Caco-2 (cell line): ENCODE measurements around the gene EYA3. TPM values are rescaled to one million over a fixed set of nuclear protein-coding genes. Genes with fewer than 3 reads are reported as not detected.
"Not testable (repeated sequence)": the region's sequence is repeated elsewhere in the genome, so short reads cannot be mapped to it uniquely, and the experiment has no call there.

Experiments
- BruUV-seq: library from RNA; stranded (reverse); fragments of 400-500 nt; replicated peaks from 2 replicates; lab custom pipeline; 2021; lab: Mats Ljungman, UMichigan
- CTCF ChIA-PET: fragments of 300-600 bp; sonication (Branson Sonifier 250); formaldehyde crosslinking; loops from one replicate; lab custom pipeline; 2022; ENCODE audit warnings: antibody characterized with exemption; lab: Charles Lee
- POLR2A ChIA-PET: fragments of 300-600 bp; sonication (Branson Sonifier 250); formaldehyde crosslinking; loops from one replicate; lab custom pipeline; 2022; ENCODE audit warnings: antibody characterized with exemption; lab: Charles Lee
- DNase-seq, 2 experiments: peaks; one replicate each; pipeline versions ENCODE4 v3.0.0 to v3.0.0-alpha.2; 2020 to 2022
- H3K27me3 ChIP-seq: replicated peaks from 2 replicates; pipeline ENCODE4 v1.6.0; 2011; ENCODE audit warnings: low read length; ENCODE audit not compliant: control insufficient read depth, insufficient read depth
- H3K36me3 ChIP-seq: 2 replicates; pipeline ENCODE4 v1.5.1; 2011; ENCODE audit warnings: low read length; ENCODE audit not compliant: control insufficient read depth, insufficient read depth
- H3K4me1 ChIP-seq: fragments of 250-450 bp; sonication (Bioruptor Pico); 2 replicates; pipeline ENCODE4 v1.5.1; 2020; ENCODE audit warnings: mild to moderate bottlenecking
- H3K4me3 ChIP-seq: 2 replicates; pipeline ENCODE4 v1.5.1; 2011; ENCODE audit warnings: low read depth, mild to moderate bottlenecking, control low read depth, low read length
- H3K9me3 ChIP-seq: fragments of 250-450 bp; sonication (Bioruptor Pico); 2 replicates; pipeline ENCODE4 v1.5.1; 2020; ENCODE audit warnings: mild to moderate bottlenecking, moderate library complexity
- H3K27ac Mint-ChIP-seq: one replicate; pipeline ENCODE4 v1.8.0; 2022; ENCODE audit warnings: mixed read lengths; ENCODE audit not compliant: unreplicated experiment
- H3K27me3 Mint-ChIP-seq: one replicate; pipeline ENCODE4 v1.8.0; 2022; ENCODE audit warnings: mixed read lengths; ENCODE audit not compliant: insufficient read depth, unreplicated experiment
- H3K36me3 Mint-ChIP-seq: one replicate; pipeline ENCODE4 v1.8.0; 2022; ENCODE audit warnings: mild to moderate bottlenecking, mixed read lengths; ENCODE audit not compliant: insufficient read depth, unreplicated experiment
- H3K4me1 Mint-ChIP-seq: one replicate; pipeline ENCODE4 v1.8.0; 2022; ENCODE audit warnings: low read depth, mixed read lengths; ENCODE audit not compliant: unreplicated experiment
- H3K4me3 Mint-ChIP-seq: one replicate; pipeline ENCODE4 v1.8.0; 2022; ENCODE audit warnings: mild to moderate bottlenecking, moderate library complexity, mixed read lengths; ENCODE audit not compliant: unreplicated experiment
- H3K9me3 Mint-ChIP-seq: one replicate; pipeline ENCODE4 v1.8.0; 2022; ENCODE audit warnings: mixed read lengths; ENCODE audit not compliant: unreplicated experiment
- CTCF ChIP-seq, 2 experiments: fragments of 200-600 bp in 1 of 2; IDR thresholded peaks; 1 replicate in 1 of 2; 2 replicates in 1 of 2; pipeline versions ENCODE4 v1.5.1 to v1.8.0; 2011 to 2022; ENCODE audit warnings: antibody characterized with exemption in 1 of 2, control low read depth in 1 of 2, inconsistent platforms in 1 of 2, low read depth in 1 of 2, low read length in 1 of 2, mild to moderate bottlenecking in 1 of 2, moderate library complexity in 1 of 2; ENCODE audit not compliant: insufficient read depth in 1 of 2, severe bottlenecking in 1 of 2, unreplicated experiment in 1 of 2
- intact Hi-C: fragments of 100-400 bp; cut with micrococcal nuclease; formaldehyde crosslinking; loops from one replicate; pipeline ENCODE4 v1.10.0; 2022; ENCODE audit not compliant: unreplicated experiment
- total RNA-seq: library from RNA; stranded (reverse); gene quantifications from 2 replicates; pipeline ENCODE4 v1.2.3, GENCODE V29; 2022

The EYA3 gene
- total RNA-seq, 1 experiment from 2014 or later: 9.9 TPM

- BruUV-seq: no TSS peak
- no peak for TF ChIP-seq CTCF (IDR thresholded peaks at IDR 0.05; ENCODE audit: insufficient read depth in 1 of 2, low read depth in 1 of 2, low read length in 1 of 2, severe bottlenecking in 1 of 2, unreplicated experiment in 1 of 2)
- Mint-ChIP-seq H3K4me3 (no peak overlapping the region), H3K4me1 (no peaks in the 10 kb centered on the region), H3K36me3 (peaks cover 23% of the 10 kb centered on the region), H3K27ac (no peak overlapping the region), H3K9me3 (no peaks in the 10 kb centered on the region), H3K27me3 (no peaks in the 10 kb centered on the region)
- Histone ChIP-seq H3K36me3 (no peaks in the 10 kb centered on the region), H3K27me3 (no peaks in the 10 kb centered on the region), H3K4me1 (no peaks in the 10 kb centered on the region), H3K4me3 (no peak overlapping the region), H3K9me3 (no peaks in the 10 kb centered on the region)
- ChIA-PET POLR2A (no interaction called here), CTCF (interaction anchor here (0.6 kb wide), 1 partner anchor 318 kb away, joined by 3 read pairs; the partner anchor contains the start of gene MED18)
- intact Hi-C loops: no loop called here
- no peak for DNase-seq
These were observed 77.4 kb downstream of the EYA3 start for GRCh38 chr1:28010969-28011368.

- H3K27ac Mint-ChIP-seq, intact Hi-C loops, DNase-seq, H3K4me3 ChIP-seq, H3K36me3 ChIP-seq, POLR2A ChIA-PET, BruUV-seq, H3K4me3 Mint-ChIP-seq, H3K9me3 Mint-ChIP-seq, H3K27me3 ChIP-seq, H3K4me1 ChIP-seq, H3K27me3 Mint-ChIP-seq, H3K4me1 Mint-ChIP-seq, H3K9me3 ChIP-seq, CTCF ChIA-PET: not testable (repeated sequence)
- H3K36me3 Mint-ChIP-seq: peaks cover 21% of the 10 kb centered on the region
These were observed 85.3 kb downstream of the EYA3 start for GRCh38 chr1:28003117-28003516.

DNA sequence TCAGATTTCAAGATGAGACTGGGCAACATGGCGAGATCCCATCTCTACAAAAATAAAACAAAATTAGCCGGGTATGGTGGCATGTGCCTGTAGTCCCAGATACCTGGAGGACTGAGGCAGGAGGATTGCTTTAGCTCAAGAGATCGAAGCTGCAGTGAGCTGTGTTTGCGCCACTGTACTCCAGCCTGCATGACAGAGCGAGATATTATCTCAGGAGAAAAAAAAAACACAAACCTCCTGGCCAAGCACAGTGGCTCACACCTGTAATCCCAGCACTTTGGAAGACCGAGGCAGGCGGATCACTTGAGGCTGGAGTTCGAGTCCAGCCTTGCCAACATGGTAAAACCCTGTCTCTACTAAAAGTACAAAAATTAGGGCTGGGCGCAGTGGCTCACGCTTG is 85.8 kb downstream of the EYA3 start:
- H3K36me3 ChIP-seq: no peaks in the 10 kb centered on the region
- no peaks in the 10 kb centered on the region for H3K4me1 Mint-ChIP-seq
- H3K4me3 ChIP-seq: no peak overlapping the region
- no peak for TF ChIP-seq CTCF (IDR thresholded peaks at IDR 0.05; ENCODE audit: insufficient read depth in 1 of 2, low read depth in 1 of 2, low read length in 1 of 2, severe bottlenecking in 1 of 2, unreplicated experiment in 1 of 2)
- no peak overlapping the region for H3K27ac Mint-ChIP-seq
- no peak overlapping the region for H3K4me3 Mint-ChIP-seq
- ChIA-PET POLR2A (no interaction called here), CTCF (no interaction called here)
- H3K36me3 Mint-ChIP-seq: peaks cover 26% of the 10 kb centered on the region
- H3K9me3 ChIP-seq: no peaks in the 10 kb centered on the region
- BruUV-seq: no TSS peak
- H3K27me3 Mint-ChIP-seq: no peaks in the 10 kb centered on the region
- intact Hi-C loops: no loop called here
- H3K9me3 Mint-ChIP-seq: no peaks in the 10 kb centered on the region
- DNase-seq: no peak
- H3K27me3 ChIP-seq: no peaks in the 10 kb centered on the region
- H3K4me1 ChIP-seq: no peaks in the 10 kb centered on the region

DNA sequence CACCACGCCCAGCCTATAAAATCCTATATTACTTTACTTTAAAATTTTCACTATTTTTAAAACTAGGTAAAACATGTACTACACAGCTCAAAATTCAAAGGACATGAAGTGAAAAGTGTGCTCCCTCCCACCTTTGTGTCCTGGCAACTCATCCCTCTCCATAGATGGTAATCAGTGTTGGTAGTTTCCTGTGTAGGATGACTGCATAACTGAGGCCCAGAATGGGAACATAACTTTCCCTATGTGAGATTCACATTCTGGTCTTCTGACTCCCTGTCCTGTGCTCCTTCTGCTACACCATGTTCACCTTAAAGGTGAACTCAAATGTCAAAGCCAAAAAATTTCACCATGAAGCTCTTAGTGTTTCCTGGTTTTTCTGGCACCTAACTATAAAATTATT is 89.4 kb downstream of the EYA3 start:
- no peak overlapping the region for H3K4me3 ChIP-seq
- H3K36me3 ChIP-seq: no peaks in the 10 kb centered on the region
- H3K27ac Mint-ChIP-seq: no peak overlapping the region
- no peak overlapping the region for H3K4me3 Mint-ChIP-seq
- no peaks in the 10 kb centered on the region for H3K27me3 Mint-ChIP-seq
- H3K4me1 ChIP-seq: no peaks in the 10 kb centered on the region
- no peaks in the 10 kb centered on the region for H3K27me3 ChIP-seq
- BruUV-seq: no TSS peak
- H3K9me3 Mint-ChIP-seq: no peaks in the 10 kb centered on the region
- DNase-seq: no peak
- H3K36me3 Mint-ChIP-seq: peaks cover 13% of the 10 kb centered on the region
- no peak for TF ChIP-seq CTCF (IDR thresholded peaks at IDR 0.05; ENCODE audit: insufficient read depth in 1 of 2, low read depth in 1 of 2, low read length in 1 of 2, severe bottlenecking in 1 of 2, unreplicated experiment in 1 of 2)
- intact Hi-C loops: no loop called here
- ChIA-PET CTCF (no interaction called here), POLR2A (interaction anchor here (0.7 kb wide), 1 partner anchor 113 kb away, joined by 5 read pairs; no protein-coding TSS in a partner anchor)
- no peaks in the 10 kb centered on the region for H3K9me3 ChIP-seq
- no peaks in the 10 kb centered on the region for H3K4me1 Mint-ChIP-seq

DNA sequence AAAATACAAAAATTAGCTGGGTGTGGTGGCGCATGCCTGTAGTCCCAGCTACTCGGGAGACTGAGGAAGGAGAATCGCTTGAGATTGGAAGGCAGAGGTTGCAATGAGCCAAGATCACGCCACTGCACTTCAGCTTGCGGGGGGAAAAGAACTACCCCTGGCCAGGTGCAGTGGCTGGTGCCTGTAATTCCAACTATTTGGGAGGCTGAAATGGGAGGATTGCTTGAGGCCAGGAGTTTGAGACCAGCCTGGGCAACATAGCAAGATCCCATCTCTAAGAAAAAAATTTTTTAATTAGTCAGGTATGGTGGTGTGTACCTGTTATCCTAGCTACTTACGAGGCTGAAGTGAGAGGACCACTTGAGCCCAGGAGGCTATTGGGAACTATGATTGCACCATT is 93.9 kb downstream of the EYA3 start:
- DNase-seq, H3K4me3 ChIP-seq, H3K27me3 Mint-ChIP-seq, H3K27me3 ChIP-seq, H3K27ac Mint-ChIP-seq, H3K9me3 Mint-ChIP-seq, H3K4me1 Mint-ChIP-seq, POLR2A ChIA-PET, CTCF ChIA-PET, H3K4me1 ChIP-seq, H3K36me3 ChIP-seq, BruUV-seq, H3K9me3 ChIP-seq, H3K4me3 Mint-ChIP-seq, intact Hi-C loops: not testable (repeated sequence)
- peaks cover 26% of the 10 kb centered on the region for H3K36me3 Mint-ChIP-seq
